Esophagus muscularis mucosa (tissue), 2 donors: Measurements from ENCODE around the gene AGTPBP1.

ENCODE experiments used
- EP300 ChIP-seq: sonication (generic); formaldehyde crosslinking; IDR thresholded peaks from one replicate; pipeline ENCODE4 v1.6.1; 2017; ENCODE audit warnings: antibody characterized with exemption
- POLR2A ChIP-seq: fragments of 450-650 bp; IDR thresholded peaks from one replicate; pipeline ENCODE4 v1.6.1; 2017; ENCODE audit warnings: antibody characterized with exemption, moderate library complexity, mild to moderate bottlenecking, low read depth

GRCh38 chr9:85505612-85506011, 236.1 kb downstream of the AGTPBP1 start:
- TF ChIP-seq EP300 (no peak), POLR2A (no peak)
